ENCODE measurements around the gene CARNS1. TPM values are rescaled to one million over a fixed set of nuclear protein-coding genes. Genes with fewer than 3 reads are reported as not detected.

Gene CARNS1, protein sequence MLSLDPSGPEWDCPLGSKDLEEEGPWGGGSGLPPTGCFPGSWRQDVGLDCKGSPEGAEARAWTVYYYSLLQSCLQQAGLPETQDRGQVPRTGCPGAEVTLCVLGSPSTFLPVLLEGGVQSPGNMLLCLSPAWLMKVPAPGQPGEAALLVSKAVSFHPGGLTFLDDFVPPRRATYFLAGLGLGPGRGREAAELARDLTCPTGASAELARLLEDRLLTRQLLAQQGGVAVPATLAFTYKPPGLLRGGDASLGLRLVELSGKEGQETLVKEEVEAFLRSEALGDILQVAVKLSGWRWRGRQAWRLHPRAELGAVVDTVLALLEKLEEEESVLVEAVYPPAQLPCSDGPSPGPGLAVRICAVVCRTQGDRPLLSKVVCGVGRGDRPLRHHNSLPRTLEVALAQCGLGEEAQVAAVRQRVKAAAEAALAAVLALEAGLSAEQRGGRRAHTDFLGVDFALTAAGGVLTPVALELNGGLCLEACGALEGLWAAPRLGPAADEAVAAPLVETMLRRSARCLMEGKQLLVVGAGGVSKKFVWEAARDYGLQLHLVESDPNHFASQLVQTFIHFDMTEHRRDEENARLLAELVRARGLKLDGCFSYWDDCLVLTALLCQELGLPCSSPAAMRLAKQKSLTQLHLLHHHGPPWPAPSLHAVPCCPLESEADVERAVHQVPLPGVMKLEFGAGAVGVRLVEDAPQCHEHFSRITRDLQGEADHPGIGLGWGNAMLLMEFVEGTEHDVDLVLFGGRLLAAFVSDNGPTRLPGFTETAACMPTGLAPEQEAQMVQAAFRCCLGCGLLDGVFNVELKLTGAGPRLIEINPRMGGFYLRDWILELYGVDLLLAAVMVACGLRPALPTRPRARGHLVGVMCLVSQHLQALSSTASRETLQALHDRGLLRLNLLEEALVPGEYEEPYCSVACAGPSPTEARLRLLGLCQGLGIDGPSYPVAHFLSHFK
- 1 to 10 TPM; 1.2 to 1.9 TPM for total RNA-seq

DNA sequence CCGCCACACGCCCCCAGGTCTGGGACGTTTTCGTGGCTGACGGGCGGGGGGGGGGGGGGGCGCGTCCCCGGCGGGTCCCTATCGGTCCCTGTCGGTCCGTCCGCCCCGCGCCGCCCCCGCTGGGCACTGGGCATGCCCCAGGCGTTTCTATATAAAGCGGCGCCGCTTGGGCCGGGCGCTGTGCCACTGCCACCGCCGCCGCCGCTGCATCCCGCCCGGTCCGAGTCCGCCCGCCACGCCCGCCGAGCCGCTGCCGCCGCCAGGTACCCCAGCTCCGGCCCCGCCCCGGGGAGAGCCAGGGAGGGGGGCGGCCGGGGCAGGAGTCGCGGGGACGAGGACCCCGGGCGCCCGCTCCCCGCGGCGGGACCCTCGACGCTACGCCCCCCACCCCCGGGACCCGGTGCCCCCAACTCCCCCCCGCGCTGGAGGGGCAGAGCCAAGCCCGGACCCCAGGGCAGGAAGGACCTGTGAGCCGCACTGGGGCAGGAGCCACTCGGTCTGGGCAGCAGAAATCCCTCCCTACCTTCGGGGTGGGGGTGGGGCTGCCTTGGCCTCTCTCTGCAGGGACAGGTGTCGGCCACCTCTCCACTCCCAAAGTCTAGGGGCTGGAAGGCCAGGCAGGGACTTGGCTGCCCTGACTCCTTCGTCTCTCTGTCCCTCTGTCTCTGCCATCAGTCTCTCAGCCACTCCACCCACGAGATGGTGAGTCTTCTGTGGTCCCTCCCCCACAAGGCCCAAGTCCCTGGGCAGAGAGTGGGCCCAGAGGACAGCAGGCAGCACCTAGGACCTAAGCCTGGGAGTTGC, at the start of gene CARNS1:
CARNS1 (plus strand) TSS at position 178 of the 804 bp plus-strand sequence; CDS start at position 700, 522 bp downstream.
- ChIA-PET POLR2A (no interaction called here), CTCF (interaction anchor here (0.6 to 4.0 kb wide), 3 partner anchors 12 to 40 kb away, joined by 3 to 27 read pairs (median 3); partner anchors contain the start of genes PPP1CA and TBC1D10C)
- Mint-ChIP-seq H3K27ac (peak within 1 kb of the TSS; percentile 87), H3K27me3 (peaks cover 1% of the 10 kb centered on the region), H3K4me3 (peak within 1 kb of the TSS; percentile 45), H3K36me3 (ENCODE audit: low read depth) (peaks cover 9% of the 10 kb centered on the region), H3K9me3 (no peaks in the 10 kb centered on the region), H3K4me1 (peaks cover 67% of the 10 kb centered on the region)
- no peak for DNase-seq

DNA sequence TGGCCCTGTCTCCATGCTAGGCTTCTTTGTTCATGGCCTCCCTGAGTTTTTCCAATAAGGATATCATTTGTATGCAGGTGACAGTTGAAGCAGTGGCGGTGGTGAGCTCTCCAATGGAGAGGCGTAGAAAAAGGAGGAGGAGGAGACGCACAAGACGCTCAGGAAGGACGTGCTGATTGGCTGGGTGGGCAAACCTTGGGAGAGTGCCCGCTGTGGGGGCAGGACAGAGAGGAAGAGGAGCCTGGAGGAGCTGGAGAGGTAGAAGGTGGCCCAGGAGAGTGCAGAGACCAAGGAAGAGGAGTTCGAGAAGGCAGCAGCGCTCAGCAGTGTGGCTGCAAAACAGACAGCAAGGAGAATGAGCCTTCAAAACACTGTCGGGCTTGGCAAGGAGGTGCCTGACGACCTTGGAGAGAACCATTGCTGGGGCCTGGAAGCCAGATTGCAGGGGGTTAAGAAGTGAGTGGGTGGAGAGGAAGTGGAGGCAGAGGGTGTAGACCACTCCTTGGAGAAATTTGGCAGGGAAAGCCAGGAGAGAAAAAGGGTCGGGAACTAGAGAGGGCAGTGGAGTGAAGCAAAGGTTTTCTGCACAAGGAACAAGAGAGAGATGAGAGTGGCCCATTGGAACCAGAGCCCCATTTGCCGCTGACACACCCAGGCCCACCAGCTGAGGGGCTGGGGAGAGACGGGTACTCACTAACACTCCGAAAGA, 49.6 kb upstream of the CARNS1 start:
- peaks cover 58% of the 10 kb centered on the region for H3K27me3 Mint-ChIP-seq
- ChIA-PET CTCF (interaction anchor here (0.7 to 30.3 kb wide), 4 partner anchors 8 to 20 kb away, joined by 3 to 841 read pairs (median 24); partner anchors contain the start of genes CLCF1, POLD4, PPP1CA and RAD9A), POLR2A (no interaction called here)
- no peaks in the 10 kb centered on the region for H3K36me3 Mint-ChIP-seq (ENCODE audit: low read depth)
- peaks cover 41% of the 10 kb centered on the region for H3K4me1 Mint-ChIP-seq
- no peak overlapping the region for H3K27ac Mint-ChIP-seq
- H3K9me3 Mint-ChIP-seq = no peaks in the 10 kb centered on the region
- H3K4me3 Mint-ChIP-seq = no peak overlapping the region
- DNase-seq = no peak

DNA sequence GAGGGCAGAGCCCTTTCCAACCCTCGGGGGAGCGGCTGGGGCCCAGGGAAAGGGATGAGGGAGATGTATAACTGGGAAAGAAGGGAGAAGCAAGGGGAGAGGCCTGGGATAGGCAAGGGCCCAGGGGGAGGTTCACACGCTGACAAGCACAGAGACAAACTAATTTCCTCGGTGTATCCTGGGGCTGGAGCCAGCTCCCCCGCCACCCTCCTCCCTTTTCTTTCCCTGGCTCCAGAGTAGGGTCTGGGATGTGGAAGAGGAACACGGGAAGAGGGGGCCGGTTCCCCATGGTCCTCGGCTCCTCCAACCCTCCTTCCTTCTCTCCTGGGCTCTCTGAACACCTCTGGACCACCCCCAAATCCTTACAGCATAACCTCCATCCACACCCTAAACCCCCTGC, 48.9 kb upstream of the CARNS1 start:
- H3K27me3 Mint-ChIP-seq = peaks cover 60% of the 10 kb centered on the region
- DNase-seq = no peak
- H3K4me1 Mint-ChIP-seq = peaks cover 44% of the 10 kb centered on the region
- CTCF ChIA-PET = interaction anchor here (0.7 to 30.3 kb wide), 3 partner anchors 9 to 20 kb away, joined by 3 to 841 read pairs (median 3); partner anchors contain the start of genes CLCF1, PPP1CA, RAD9A and TBC1D10C
- H3K4me3 Mint-ChIP-seq = no peak overlapping the region
- H3K27ac Mint-ChIP-seq = no peak overlapping the region
- POLR2A ChIA-PET = no interaction called here
- H3K9me3 Mint-ChIP-seq = no peaks in the 10 kb centered on the region
- no peaks in the 10 kb centered on the region for H3K36me3 Mint-ChIP-seq (ENCODE audit: low read depth)

DNA sequence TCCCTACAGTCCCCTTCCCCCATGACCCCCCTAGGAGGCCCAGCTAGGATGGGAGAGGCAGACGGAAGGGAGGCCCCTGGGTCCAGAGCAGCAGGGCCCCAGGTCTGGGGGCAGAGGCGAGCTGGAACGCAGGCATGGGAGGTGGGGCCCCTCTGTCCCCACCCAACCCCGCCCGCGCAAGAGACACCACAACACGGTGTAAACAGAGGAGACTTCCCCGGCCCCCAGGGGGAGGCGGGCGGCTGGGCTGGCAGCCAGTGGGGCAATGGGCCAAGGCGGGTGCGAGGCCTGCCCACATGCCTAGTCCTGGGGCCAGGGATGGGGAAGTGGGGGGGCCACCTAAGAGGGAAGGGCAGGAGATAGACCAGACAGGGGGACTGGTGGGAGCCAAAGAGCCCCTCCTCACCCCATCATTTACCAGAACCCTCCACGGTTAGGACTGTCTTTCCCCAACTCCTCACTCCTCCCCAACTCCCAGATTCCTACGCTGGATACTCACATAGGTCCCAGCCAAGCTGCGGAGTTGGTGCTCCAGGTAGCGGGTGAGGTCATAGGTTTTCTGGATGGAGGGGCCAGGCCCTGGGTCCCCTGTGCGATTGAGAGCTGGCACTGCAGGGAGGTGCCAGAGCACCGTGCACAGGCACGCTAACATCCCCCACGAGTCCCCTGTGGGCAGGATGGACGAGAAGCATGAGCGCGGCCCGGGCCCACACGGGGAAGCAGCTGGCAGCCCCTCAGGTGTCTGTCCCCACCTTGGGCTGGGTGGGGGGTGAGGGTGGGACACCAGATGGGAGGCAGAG, 48.3 kb upstream of the CARNS1 start:
- Mint-ChIP-seq H3K27me3 (peaks cover 61% of the 10 kb centered on the region), H3K4me3 (no peak overlapping the region), H3K4me1 (peaks cover 47% of the 10 kb centered on the region), H3K36me3 (ENCODE audit: low read depth) (no peaks in the 10 kb centered on the region), H3K27ac (no peak overlapping the region), H3K9me3 (no peaks in the 10 kb centered on the region)
- CTCF ChIA-PET = interaction anchor here (0.9 to 38.4 kb wide), 3 partner anchors 4 to 21 kb away, joined by 3 to 841 read pairs (median 841); partner anchors contain the start of genes CLCF1, POLD4, PPP1CA and RAD9A
- POLR2A ChIA-PET = no interaction called here
- DNase-seq = no peak

DNA sequence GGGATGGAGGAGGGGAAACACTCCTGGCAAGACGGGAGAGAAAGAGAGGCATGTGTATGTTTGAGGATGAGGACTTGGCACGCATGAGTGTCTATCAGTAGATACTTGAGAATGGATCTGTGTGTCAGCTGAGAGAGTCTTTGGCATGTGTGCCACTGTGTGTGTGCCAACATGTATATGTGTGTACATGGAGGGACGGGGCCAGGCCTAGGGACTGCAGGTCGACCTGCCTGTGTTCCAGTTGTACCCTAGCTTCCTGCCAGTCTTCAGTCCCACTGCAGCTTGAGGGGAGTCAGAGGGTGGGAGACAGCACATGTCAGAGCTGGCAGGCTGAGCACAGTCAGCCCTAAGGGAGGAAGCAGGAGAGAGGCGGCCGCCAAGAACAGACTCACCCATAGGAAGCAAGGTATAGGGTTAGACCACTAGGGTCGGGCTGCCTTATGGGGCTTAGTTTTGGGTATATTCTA, 47.7 kb upstream of the CARNS1 start:
- DNase-seq = no peak
- ChIA-PET CTCF (interaction anchor here (0.9 to 38.4 kb wide), 3 partner anchors 4 to 22 kb away, joined by 3 to 841 read pairs (median 841); partner anchors contain the start of genes CLCF1, POLD4, PPP1CA and RAD9A), POLR2A (no interaction called here)
- Mint-ChIP-seq H3K4me3 (no peak overlapping the region), H3K4me1 (peaks cover 46% of the 10 kb centered on the region), H3K27ac (no peak overlapping the region), H3K9me3 (no peaks in the 10 kb centered on the region), H3K27me3 (peaks cover 55% of the 10 kb centered on the region), H3K36me3 (ENCODE audit: low read depth) (no peaks in the 10 kb centered on the region)

DNA sequence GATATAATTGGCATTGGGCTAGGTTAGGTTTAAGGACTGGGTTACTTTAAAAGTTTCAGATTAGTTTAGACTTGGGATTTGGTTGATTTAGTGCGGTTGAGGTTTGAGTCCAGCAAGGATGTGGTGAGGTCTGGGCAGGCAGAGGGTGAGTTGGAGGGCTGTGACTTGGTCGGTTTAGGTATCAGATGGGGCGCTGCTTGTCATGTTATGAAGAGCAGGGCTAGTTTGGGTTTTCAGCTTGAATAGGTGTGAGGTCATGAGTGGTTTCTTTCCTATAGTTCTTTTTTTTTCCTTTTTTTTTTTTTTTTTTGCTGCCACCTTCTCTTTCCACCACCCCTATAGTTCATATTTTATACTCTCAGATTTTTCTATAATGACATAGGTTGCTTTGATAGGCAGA, 46.9 kb upstream of the CARNS1 start:
- Mint-ChIP-seq H3K27ac (peak overlapping the region; percentile 0), H3K9me3 (no peaks in the 10 kb centered on the region), H3K4me3 (no peak overlapping the region), H3K36me3 (ENCODE audit: low read depth) (no peaks in the 10 kb centered on the region), H3K4me1 (peaks cover 45% of the 10 kb centered on the region), H3K27me3 (peaks cover 54% of the 10 kb centered on the region)
- POLR2A ChIA-PET = no interaction called here
- no peak for DNase-seq
- CTCF ChIA-PET = interaction anchor here (0.8 to 38.4 kb wide), 4 partner anchors 5 to 88 kb away, joined by 3 to 841 read pairs (median 424); partner anchors contain the start of genes CLCF1, POLD4, PPP1CA and RAD9A

GRCh38 chr11:67369275-67369674, 46.2 kb upstream of the CARNS1 start:
- H3K36me3 Mint-ChIP-seq (ENCODE audit: low read depth) = no peaks in the 10 kb centered on the region
- no peak for DNase-seq
- ChIA-PET POLR2A (no interaction called here), CTCF (interaction anchor here (0.8 to 38.4 kb wide), 4 partner anchors 6 to 87 kb away, joined by 3 to 841 read pairs (median 424); partner anchors contain the start of genes CLCF1, POLD4, PPP1CA and RAD9A)
- H3K27ac Mint-ChIP-seq = no peak overlapping the region
- no peak overlapping the region for H3K4me3 Mint-ChIP-seq
- H3K9me3 Mint-ChIP-seq = no peaks in the 10 kb centered on the region
- peaks cover 44% of the 10 kb centered on the region for H3K4me1 Mint-ChIP-seq
- peaks cover 59% of the 10 kb centered on the region for H3K27me3 Mint-ChIP-seq

DNA sequence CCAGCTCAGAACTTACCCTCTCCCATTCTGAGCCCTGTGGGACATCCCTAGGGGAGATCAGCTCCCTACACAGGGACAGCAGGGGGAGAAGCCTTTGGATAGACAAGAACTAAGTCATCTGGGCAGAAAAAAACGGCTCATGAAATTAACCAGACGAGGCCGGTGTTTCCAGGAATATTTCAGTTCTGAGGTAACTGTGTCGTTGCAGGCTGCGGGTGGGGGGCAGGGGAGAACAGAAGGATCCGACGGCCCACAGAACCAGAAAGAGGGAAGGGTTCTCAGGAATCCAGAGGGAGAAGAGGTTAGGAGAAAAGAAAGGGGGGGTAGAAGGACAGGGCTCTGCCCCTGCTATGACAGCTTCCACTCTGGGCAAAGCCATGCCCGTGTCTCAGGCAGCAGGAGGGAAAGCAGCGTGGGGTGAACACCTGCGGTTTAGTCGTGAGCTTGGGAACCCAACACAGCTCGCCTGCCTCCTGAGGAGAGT, 45.6 kb upstream of the CARNS1 start:
- Mint-ChIP-seq H3K9me3 (no peaks in the 10 kb centered on the region), H3K36me3 (ENCODE audit: low read depth) (no peaks in the 10 kb centered on the region), H3K4me3 (no peak overlapping the region), H3K27me3 (peaks cover 65% of the 10 kb centered on the region), H3K4me1 (peaks cover 44% of the 10 kb centered on the region), H3K27ac (no peak overlapping the region)
- no peak for DNase-seq
- CTCF ChIA-PET = interaction anchor here (1.3 to 38.4 kb wide), 4 partner anchors 6 to 52 kb away, joined by 6 to 841 read pairs (median 426); partner anchors contain the start of genes CLCF1, POLD4, PPP1CA and RAD9A
- POLR2A ChIA-PET = no interaction called here

GRCh38 chr11:67370351-67371076, 45.0 kb upstream of the CARNS1 start:
- ChIA-PET CTCF (interaction anchor here (1.6 to 38.4 kb wide), 4 partner anchors 7 to 109 kb away, joined by 3 to 841 read pairs (median 426); partner anchors contain the start of genes CLCF1, POLD4, PPP1CA and RAD9A), POLR2A (interaction anchor here (1.0 kb wide), 1 partner anchor 25 kb away, joined by 3 read pairs; no protein-coding TSS in a partner anchor)
- DNase-seq = no peak
- peaks cover 66% of the 10 kb centered on the region for H3K27me3 Mint-ChIP-seq
- peaks cover 42% of the 10 kb centered on the region for H3K4me1 Mint-ChIP-seq
- H3K27ac Mint-ChIP-seq = no peak overlapping the region
- H3K4me3 Mint-ChIP-seq = no peak overlapping the region
- H3K36me3 Mint-ChIP-seq (ENCODE audit: low read depth) = no peaks in the 10 kb centered on the region
- H3K9me3 Mint-ChIP-seq = no peaks in the 10 kb centered on the region

Data from activated CD4-positive, alpha-beta T cell treated with anti-CD3 and anti-CD28 coated beads, Interleukin-2, amount 10 ng/mL, durations not matched to agents 7 days and 5 days (primary cell).